ENCODE data around the gene MYO5B. TPM values are rescaled to one million over a fixed set of nuclear protein-coding genes. Genes with fewer than 3 reads are reported as not detected.
"Not testable (repeated sequence)": the region's sequence is repeated elsewhere in the genome, so short reads cannot be mapped to it uniquely, and the experiment has no call there.

Gene MYO5B
- total RNA-seq, 1 donor, result under 0.01 TPM

DNA sequence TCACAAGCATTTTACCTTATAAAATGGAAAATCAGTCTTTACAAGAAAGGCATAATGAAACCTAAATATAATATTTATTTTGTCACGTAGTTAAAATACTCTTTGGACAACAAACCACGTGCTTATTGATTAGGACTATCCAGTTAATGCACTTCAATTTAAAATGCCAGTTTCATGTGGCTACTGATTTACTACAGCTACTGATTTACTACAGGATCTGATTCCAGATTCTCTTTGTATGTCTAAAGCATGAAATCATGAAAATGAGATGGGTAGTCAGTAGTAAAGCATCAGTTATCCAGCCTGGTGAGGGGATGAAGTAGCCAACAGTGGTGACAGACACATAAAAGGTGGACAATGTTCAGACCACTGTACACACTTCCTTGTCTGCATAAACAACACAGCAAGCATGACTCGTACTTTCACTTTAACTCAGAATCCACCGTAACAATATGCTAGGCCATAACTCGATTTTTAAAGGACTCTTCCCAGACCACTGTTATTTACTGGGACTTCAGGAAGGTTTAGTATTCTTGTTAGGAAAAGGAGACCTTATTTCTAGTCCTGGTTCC lies 406.5 kb downstream of the MYO5B start:
- H3K4me3 ChIP-seq (ENCODE audit: low read depth, low read length), result peak overlapping the region; percentile 32
- DNase-seq (ENCODE audit: low read depth), result peak; percentile 67
- no peak for TF ChIP-seq CTCF (IDR thresholded peaks at IDR 0.05; ENCODE audit: insufficient read depth, low read depth, low read length)

- no peak for DNase-seq (ENCODE audit: low read depth)
- TF ChIP-seq CTCF (IDR thresholded peaks at IDR 0.05; ENCODE audit: insufficient read depth, low read depth, low read length), result no peak
Measured at GRCh38 chr18:49786019-49786720, 408.8 kb downstream of the MYO5B start.

GRCh38 chr18:49784427-49785185 lies 410.3 kb downstream of the MYO5B start:
- DNase-seq (ENCODE audit: low read depth), result peak; percentile 20
- peak; percentile 40 for TF ChIP-seq CTCF (IDR thresholded peaks at IDR 0.05; ENCODE audit: insufficient read depth, low read depth, low read length)

More at GRCh38 chr18:49786019-49786720, 408.8 kb downstream of the MYO5B start:
- H3K4me3 ChIP-seq (ENCODE audit: low read depth, low read length), result no peak overlapping the region

DNA sequence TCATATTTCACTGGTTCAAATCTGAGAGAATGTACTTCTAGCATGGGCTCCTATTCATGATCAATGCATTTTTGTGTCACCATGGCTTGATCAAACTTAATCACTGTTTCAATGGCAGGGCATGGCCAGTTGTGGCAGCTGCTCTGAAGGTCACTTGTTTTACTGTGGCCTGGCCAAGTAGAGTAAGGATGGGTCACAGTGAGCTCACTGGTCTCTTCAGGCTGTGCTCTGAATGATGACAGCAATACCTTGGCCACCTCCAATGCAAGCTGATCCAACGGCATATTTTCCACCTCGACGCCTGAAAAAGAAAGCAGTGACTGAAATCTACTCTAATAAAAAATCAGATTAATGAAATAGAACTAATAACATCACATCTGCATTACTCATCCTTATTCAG lies 411.3 kb downstream of the MYO5B start:
- H3K4me3 ChIP-seq (ENCODE audit: low read depth, low read length), result not testable (repeated sequence)

More at GRCh38 chr18:49784427-49785185, 410.3 kb downstream of the MYO5B start:
- no peak overlapping the region for H3K4me3 ChIP-seq (ENCODE audit: low read depth, low read length)

GRCh38 chr18:49778826-49779465 lies 416.0 kb downstream of the MYO5B start:
- no peak for TF ChIP-seq CTCF (IDR thresholded peaks at IDR 0.05; ENCODE audit: insufficient read depth, low read depth, low read length)
- no peak overlapping the region for H3K4me3 ChIP-seq (ENCODE audit: low read depth, low read length)
- peak; percentile 67 for DNase-seq (ENCODE audit: low read depth)

More for the DNA sequence above, 411.3 kb downstream of the MYO5B start:
- not testable (repeated sequence) for DNase-seq (ENCODE audit: low read depth)

Small RNA genes within 50 kb of the gene (small RNA-seq; reads per million reads assigned to genes)
- not detected for gene RF00019
- not detected for gene RF00283
- not detected for gene RN7SL310P
- gene RNA5SP457, result not detected
- not detected for gene SCARNA17

Other genes with a start within 250 kb of the MYO5B start
- gene CFAP53, start 71.3 kb upstream of the MYO5B start, total RNA-seq, result under 0.01 and 0.32 TPM in 2 replicates
- 69.5 and 70.9 TPM in 2 replicates for gene MBD1, start 86.4 kb upstream of the MYO5B start, total RNA-seq
- gene CXXC1, start 92.5 kb upstream of the MYO5B start, total RNA-seq, result 30.2 and 31.2 TPM in 2 replicates
- gene SKA1, start 179.9 kb upstream of the MYO5B start, total RNA-seq, result 9.0 and 13.4 TPM in 2 replicates